HG02973 (cell line): ENCODE results near the gene NUDT21.
"Not testable (repeated sequence)": the region's sequence is repeated elsewhere in the genome, so short reads cannot be mapped to it uniquely, and the experiment has no call there.

ENCODE experiments used
- ATAC-seq: cut with Tn5 transposase; IDR thresholded peaks from one replicate; pipeline ENCODE4 v1.9.1; 2021; ENCODE audit warnings: moderate library complexity; ENCODE audit not compliant: unreplicated experiment

Gene NUDT21

GRCh38 chr16:56450986-56451752, at the start of gene NUDT21, which contains the start of gene OGFOD1:
Gene NUDT21, minus strand, starts transcription at chr16:56451332. Its CDS starts 130 bp downstream, at chr16:56451202.
Gene OGFOD1, plus strand, starts transcription at chr16:56451554. Its CDS starts 59 bp downstream, at chr16:56451613.
- ATAC-seq: peak; percentile 95

- ATAC-seq: no peak
These were observed 42.7 kb upstream of the NUDT21 start for GRCh38 chr16:56493815-56494214.

- no peak for ATAC-seq
These were observed 42.0 kb upstream of the NUDT21 start for GRCh38 chr16:56493126-56493525.

- no peak for ATAC-seq
These were observed 40.6 kb upstream of the NUDT21 start for GRCh38 chr16:56491657-56492261.

- ATAC-seq: not testable (repeated sequence)
These were observed 37.7 kb upstream of the NUDT21 start for GRCh38 chr16:56488868-56489267.

GRCh38 chr16:56488035-56488434, 36.9 kb upstream of the NUDT21 start:
- ATAC-seq: no peak

- no peak for ATAC-seq
These were observed 32.3 kb upstream of the NUDT21 start for GRCh38 chr16:56483394-56483793.

GRCh38 chr16:56482683-56483236, 31.6 kb upstream of the NUDT21 start:
- ATAC-seq: no peak

GRCh38 chr16:56481468-56482122, 30.5 kb upstream of the NUDT21 start:
- ATAC-seq: no peak

- ATAC-seq: no peak
These were observed 29.8 kb upstream of the NUDT21 start for GRCh38 chr16:56480776-56481467.

- ATAC-seq: no peak
These were observed 28.3 kb upstream of the NUDT21 start for GRCh38 chr16:56479469-56479868.

GRCh38 chr16:56478281-56479049, 27.3 kb upstream of the NUDT21 start:
- no peak for ATAC-seq

GRCh38 chr16:56477096-56477878, 26.2 kb upstream of the NUDT21 start:
- no peak for ATAC-seq

- no peak for ATAC-seq
These were observed 24.1 kb upstream of the NUDT21 start for GRCh38 chr16:56475201-56475600.

GRCh38 chr16:56470666-56471065, 19.5 kb upstream of the NUDT21 start:
- no peak for ATAC-seq

GRCh38 chr16:56470232-56470631, 19.1 kb upstream of the NUDT21 start:
- ATAC-seq: no peak

- ATAC-seq: no peak
These were observed 18.6 kb upstream of the NUDT21 start for GRCh38 chr16:56469748-56470147.

- ATAC-seq: no peak
These were observed 17.7 kb upstream of the NUDT21 start for GRCh38 chr16:56468800-56469199.

GRCh38 chr16:56466344-56466743, 15.2 kb upstream of the NUDT21 start:
- ATAC-seq: no peak
